HUES64 (cell line): ENCODE data around the gene OR2T11. TPM values are rescaled to one million over a fixed set of nuclear protein-coding genes. Genes with fewer than 3 reads are reported as not detected.
"Not testable (repeated sequence)": the region's sequence is repeated elsewhere in the genome, so short reads cannot be mapped to it uniquely, and the experiment has no call there.

Experiments used
- H3K27ac ChIP-seq: 2 replicates; pipeline ENCODE4 v1.7.0; 2013; ENCODE audit warnings: low read depth, low read length, inconsistent platforms
- H3K27me3 ChIP-seq: 2 replicates; pipeline ENCODE4 v1.6.1; 2013; ENCODE audit warnings: mild to moderate bottlenecking, low read length; ENCODE audit not compliant: insufficient read depth
- H3K36me3 ChIP-seq: 2 replicates; pipeline ENCODE4 v1.6.1; 2013; ENCODE audit warnings: mild to moderate bottlenecking, low read length; ENCODE audit not compliant: insufficient read depth
- H3K4me1 ChIP-seq: 2 replicates; pipeline ENCODE4 v1.6.1; 2013; ENCODE audit warnings: mild to moderate bottlenecking, low read length, moderate library complexity; ENCODE audit not compliant: insufficient read depth
- H3K4me3 ChIP-seq: 2 replicates; pipeline ENCODE4 v1.5.1; 2013; ENCODE audit warnings: mild to moderate bottlenecking, low read length, moderate library complexity
- H3K9ac ChIP-seq: 2 replicates; pipeline ENCODE4 v1.6.1; 2013; ENCODE audit warnings: mild to moderate bottlenecking, low read depth, low read length
- H3K9me3 ChIP-seq: 2 replicates; pipeline ENCODE4 v1.6.1; 2013; ENCODE audit warnings: low read depth, low read length; ENCODE audit not compliant: insufficient read depth
- WGBS: fragments of 150-250, 120-280 bp; methylation state at CpG from one replicate; pipeline ENCODE4 v1.1.7; 2013; ENCODE audit warnings: missing lambda C conversion rate; 5-methylcytosine and 5-hydroxymethylcytosine counted together
- polyA plus RNA-seq, 2 experiments: library from polyadenylated mRNA; stranded (reverse); fragments of 50-300 nt; gene quantifications; one replicate each; pipeline ENCODE4 v1.2.3, GENCODE V29; 2013

Gene OR2T11, protein sequence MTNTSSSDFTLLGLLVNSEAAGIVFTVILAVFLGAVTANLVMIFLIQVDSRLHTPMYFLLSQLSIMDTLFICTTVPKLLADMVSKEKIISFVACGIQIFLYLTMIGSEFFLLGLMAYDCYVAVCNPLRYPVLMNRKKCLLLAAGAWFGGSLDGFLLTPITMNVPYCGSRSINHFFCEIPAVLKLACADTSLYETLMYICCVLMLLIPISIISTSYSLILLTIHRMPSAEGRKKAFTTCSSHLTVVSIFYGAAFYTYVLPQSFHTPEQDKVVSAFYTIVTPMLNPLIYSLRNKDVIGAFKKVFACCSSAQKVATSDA
- not detected for polyA plus RNA-seq (2013, experiment 1 of 2)
- not detected for polyA plus RNA-seq (2013, experiment 2 of 2)

DNA sequence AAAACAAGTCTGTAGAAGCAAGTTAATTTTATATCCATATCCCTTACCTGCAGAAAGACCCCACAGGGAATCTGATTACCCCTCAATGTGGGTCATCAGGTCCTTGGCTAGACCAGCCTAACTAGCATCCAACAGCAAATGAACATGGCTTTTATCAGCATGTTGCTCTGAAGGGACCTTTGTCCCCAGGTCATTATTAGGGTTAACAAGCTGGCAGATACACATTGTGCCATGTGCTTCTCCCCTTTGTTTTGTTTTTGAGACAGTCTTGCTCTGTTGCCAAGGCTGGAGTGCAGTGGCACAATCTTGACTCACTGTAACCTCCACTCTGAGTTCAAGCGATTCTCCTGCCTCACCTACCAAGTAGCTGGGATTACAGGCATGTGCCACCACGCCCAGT, at the start of gene OR2T11:
OR2T11 (minus strand) TSS at position 101 of the 400 bp plus-strand sequence. CDS start 7,963 bp downstream, outside the sequence.
- not testable (repeated sequence) for H3K9ac ChIP-seq, H3K36me3 ChIP-seq, H3K27ac ChIP-seq, H3K4me3 ChIP-seq, H3K4me1 ChIP-seq, H3K27me3 ChIP-seq
- peaks cover 22% of the 10 kb centered on the region for H3K9me3 ChIP-seq
- WGBS = no CpG with 5 or more reads among the region's 2 CpGs

DNA sequence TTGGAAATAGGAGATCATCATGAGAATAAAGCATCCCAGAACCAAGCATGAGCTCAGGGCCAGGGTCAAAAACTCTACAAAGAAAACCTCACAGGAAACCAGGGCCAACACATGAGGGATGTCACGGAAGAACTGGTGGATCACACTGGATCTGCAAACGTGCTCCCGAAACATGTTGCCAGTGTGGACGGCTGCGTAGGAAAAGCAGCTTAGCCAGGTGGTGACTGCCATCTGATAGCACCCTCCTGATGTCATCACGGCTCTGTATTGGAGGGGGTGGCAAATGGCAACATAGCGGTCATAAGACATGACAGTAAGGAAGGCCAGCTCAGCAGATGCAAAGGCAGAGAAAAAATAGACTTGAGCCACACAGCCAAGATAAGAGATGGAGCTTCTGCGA, 46.8 kb upstream of the OR2T11 start:
- Histone ChIP-seq H3K9me3 (peaks cover 91% of the 10 kb centered on the region), H3K36me3 (no peaks in the 10 kb centered on the region), H3K9ac (no peak overlapping the region), H3K27ac (no peak overlapping the region), H3K27me3 (no peaks in the 10 kb centered on the region), H3K4me3 (no peak overlapping the region), H3K4me1 (no peaks in the 10 kb centered on the region)
- 81% methylated on average over 8 of the region's 8 CpGs for WGBS

DNA sequence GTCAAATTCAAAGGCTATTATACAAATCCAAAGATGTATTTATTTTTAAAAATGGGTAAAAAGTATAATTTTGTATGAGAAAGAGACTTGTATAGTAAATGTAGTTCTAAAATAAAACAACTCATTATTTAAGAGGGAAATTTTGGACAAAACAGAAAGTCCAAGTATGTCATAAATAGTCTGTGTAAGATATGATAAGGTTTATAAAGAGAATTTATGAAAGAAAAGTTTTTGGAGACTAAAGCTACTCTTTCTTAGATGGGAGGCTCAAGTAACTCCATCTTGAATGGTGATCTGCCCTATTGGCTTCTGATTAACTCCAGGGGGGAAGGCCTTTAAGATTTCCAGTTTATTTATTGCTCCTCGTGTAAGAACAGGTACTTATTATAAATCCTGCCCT, 35.1 kb upstream of the OR2T11 start:
- H3K4me1 ChIP-seq = no peaks in the 10 kb centered on the region
- H3K36me3 ChIP-seq = no peaks in the 10 kb centered on the region
- WGBS = 88% methylated on average over 1 of the region's 1 CpG
- peaks cover 70% of the 10 kb centered on the region for H3K9me3 ChIP-seq
- H3K27me3 ChIP-seq = no peaks in the 10 kb centered on the region
- H3K9ac ChIP-seq = no peak overlapping the region
- no peak overlapping the region for H3K27ac ChIP-seq
- no peak overlapping the region for H3K4me3 ChIP-seq

DNA sequence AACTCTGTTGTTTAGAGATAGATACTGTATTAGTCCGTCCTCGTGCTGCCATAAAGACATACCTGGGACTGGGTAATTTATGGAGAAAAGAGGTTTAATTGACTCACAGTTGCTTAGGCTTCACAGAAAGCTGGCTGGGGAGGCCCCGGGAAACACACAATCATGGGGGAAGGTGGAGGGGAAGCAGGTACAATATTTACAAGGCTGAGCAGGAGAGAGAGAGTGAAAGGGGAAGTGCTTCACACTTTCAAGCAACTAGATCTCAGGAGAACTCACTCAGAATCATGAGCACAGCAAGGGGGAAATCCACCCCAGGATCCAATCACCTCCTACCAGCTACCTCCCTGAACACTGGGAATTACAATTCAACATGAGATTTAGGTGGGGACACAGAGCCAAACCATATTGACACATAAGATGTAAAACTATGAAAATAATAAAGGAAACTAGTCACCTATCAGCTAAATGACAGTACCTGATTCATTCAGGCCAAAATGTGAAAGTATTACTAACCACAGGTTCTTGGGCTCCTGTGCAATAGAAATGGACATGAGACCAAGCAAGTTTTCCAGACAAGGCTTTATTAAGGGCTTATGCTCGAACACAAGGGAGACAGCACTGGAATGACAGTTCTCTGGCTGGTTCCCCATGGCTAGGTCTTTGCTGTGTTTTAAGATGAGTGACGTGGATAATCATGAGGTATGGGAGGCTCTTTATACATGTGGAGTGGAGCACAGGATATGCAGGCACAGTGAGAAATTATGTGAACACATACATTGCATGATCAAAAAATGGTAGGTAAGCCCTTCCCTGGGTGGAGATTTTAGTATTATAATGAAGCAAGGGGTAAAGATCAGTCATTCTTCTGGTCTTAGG, 28.8 kb upstream of the OR2T11 start:
- 74% methylated on average over 5 of the region's 5 CpGs for WGBS
- H3K9me3 ChIP-seq = peaks cover 55% of the 10 kb centered on the region
- not testable (repeated sequence) for H3K4me3 ChIP-seq

DNA sequence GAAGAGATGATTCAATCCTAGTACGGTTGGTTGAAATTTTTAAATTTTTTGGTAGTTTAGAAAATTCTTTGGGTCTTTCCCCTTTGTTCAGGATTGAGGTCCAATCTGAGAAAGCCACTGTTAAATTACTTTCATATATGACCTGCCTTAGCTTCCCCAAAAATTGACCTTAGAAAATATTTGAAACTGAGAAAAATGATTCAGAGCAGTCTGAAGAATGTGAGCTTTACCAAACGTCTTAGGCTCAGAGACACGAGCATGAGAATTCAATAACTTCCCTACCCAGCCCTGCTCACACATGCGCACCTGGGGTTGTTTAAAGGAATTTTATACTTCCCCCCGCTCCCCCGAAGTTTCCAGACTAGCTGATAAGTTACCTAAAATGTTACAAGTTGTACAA, 21.9 kb upstream of the OR2T11 start:
- no CpG with 5 or more reads among the region's 6 CpGs for WGBS
- not testable (repeated sequence) for H3K9ac ChIP-seq, H3K4me1 ChIP-seq, H3K27me3 ChIP-seq, H3K36me3 ChIP-seq, H3K27ac ChIP-seq, H3K4me3 ChIP-seq
- H3K9me3 ChIP-seq = peaks cover 29% of the 10 kb centered on the region

More for the DNA sequence above, 28.8 kb upstream of the OR2T11 start:
- not testable (repeated sequence) for H3K4me1 ChIP-seq, H3K9ac ChIP-seq, H3K27me3 ChIP-seq, H3K27ac ChIP-seq, H3K36me3 ChIP-seq

DNA sequence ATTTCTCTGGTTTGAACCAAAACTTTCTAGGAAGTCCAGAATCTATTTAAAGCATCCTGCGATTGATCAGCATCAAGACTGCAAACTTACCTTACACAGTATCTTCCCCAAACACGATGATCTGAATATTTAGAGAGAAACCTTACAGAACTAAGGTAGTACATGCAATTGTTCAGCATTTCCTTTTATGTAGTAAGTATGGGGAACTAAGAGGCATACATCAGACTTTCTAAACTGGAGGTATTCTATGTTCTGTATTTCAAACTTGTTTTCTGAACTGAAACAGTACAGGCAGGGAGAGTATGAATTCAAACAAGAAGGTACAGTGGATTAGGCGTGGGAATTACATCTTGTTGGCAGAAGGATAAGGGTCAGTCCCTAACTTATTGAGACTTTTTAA, 20.5 kb upstream of the OR2T11 start, which contains the start of gene OR2T27:
OR2T27 (minus strand) TSS at position 175 of the 400 bp plus-strand sequence. CDS start 4,644 bp downstream, outside the sequence.
- peaks cover 19% of the 10 kb centered on the region for H3K9me3 ChIP-seq
- H3K4me1 ChIP-seq, H3K27me3 ChIP-seq, H3K36me3 ChIP-seq, H3K27ac ChIP-seq, H3K4me3 ChIP-seq, H3K9ac ChIP-seq: not testable (repeated sequence)
- WGBS = no CpG with 5 or more reads among the region's 3 CpGs

DNA sequence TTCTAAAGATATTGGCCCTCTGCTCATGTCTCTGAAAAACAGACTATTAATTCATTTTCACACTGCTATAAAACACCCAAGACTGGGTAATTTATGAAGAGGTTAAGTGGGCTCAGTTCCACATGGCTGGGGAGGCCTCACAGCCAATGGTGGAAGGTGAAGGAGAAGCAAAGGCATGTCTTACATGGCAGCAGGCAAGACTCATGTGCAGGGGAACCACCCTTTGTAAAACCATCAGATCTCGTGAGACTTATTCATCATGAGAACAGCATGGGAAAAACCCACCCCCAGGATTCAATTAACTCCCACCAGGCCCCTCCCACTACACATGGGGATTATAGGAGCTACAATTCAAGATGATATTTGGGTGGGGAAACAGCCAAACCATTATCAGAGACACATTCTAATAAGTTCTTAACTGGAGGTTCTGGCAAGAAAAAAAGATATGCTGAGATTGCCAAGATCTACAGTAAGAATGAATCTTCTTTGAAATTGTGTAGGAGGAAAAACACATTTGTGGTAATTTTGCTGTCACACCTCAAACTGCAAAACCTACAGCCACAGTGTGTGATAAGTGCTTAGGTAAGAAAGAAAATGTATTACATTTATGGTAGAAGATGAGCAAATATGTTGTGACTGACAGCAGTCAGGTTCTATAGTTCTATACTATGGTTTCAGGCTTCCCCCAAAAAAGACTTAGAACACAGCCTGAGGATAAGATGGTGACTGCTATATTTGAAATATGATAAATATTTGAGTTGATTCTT, 14.1 kb upstream of the OR2T11 start:
- H3K36me3 ChIP-seq, H3K27me3 ChIP-seq, H3K9ac ChIP-seq, H3K4me3 ChIP-seq, H3K27ac ChIP-seq, H3K4me1 ChIP-seq: not testable (repeated sequence)
- no CpG with 5 or more reads among the region's 1 CpG for WGBS
- peaks cover 10% of the 10 kb centered on the region for H3K9me3 ChIP-seq

DNA sequence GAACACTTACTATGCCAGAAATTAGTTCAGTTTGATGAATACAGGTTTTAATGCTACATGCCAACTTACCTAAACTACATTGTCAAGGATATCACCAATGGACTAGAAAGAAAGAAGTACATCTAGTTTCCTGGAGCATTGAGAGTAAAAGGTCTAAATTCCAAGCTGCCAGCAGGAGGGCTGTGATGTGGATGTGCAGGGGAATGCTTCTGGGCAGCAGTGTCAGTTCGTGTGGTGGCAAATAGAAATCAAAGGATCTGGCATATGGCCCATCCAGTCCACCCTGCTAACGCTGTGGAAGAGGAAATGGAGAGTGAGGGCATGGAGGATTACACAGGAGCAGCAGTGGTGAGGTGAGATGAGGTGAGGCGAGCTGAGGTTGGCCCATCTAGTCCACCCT, 10.3 kb upstream of the OR2T11 start, which contains the start of gene OR2T35:
OR2T35 (minus strand) TSS at position 101 of the 400 bp plus-strand sequence. CDS start 6,020 bp downstream, outside the sequence.
- WGBS = 59% methylated on average over 2 of the region's 3 CpGs
- not testable (repeated sequence) for H3K4me3 ChIP-seq, H3K9ac ChIP-seq

DNA sequence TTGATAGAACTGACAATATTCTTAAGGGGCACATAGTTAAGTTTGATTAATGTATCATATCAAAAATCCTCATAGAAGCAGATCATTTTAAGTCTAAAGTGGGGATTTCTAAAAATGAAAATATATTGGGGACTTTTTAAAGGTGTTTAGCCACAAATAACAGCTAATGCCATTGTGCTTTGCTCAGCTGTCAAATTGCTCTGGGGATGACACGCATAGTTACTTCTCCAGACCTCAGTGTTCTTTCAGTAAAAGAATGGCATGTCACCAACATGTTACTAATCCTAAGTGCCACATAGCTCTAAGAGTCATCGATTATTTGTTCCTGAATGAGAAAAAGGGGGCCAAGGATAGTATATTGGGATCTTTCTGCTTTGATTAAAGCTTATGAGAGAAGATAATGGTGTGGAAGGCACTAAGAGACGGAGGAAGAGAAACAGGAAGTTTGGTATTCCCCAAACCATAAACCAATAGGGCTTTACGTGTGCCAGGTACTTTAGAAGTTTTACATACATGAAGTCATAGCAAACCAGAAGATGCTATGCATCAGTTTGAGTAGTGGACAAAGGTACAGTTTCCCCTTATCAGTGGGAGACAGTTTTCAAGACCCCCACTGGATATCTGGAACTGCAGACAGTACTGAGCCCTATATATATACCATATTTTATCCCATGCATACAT, 8.2 kb upstream of the OR2T11 start:
- not testable (repeated sequence) for H3K27me3 ChIP-seq, H3K4me3 ChIP-seq, H3K4me1 ChIP-seq, H3K9ac ChIP-seq, H3K9me3 ChIP-seq, H3K27ac ChIP-seq, H3K36me3 ChIP-seq
- WGBS = no CpG with 5 or more reads among the region's 4 CpGs

More for the DNA sequence above, 10.3 kb upstream of the OR2T11 start, which contains the start of gene OR2T35:
- not testable (repeated sequence) for H3K27me3 ChIP-seq, H3K9me3 ChIP-seq, H3K36me3 ChIP-seq, H3K27ac ChIP-seq, H3K4me1 ChIP-seq

DNA sequence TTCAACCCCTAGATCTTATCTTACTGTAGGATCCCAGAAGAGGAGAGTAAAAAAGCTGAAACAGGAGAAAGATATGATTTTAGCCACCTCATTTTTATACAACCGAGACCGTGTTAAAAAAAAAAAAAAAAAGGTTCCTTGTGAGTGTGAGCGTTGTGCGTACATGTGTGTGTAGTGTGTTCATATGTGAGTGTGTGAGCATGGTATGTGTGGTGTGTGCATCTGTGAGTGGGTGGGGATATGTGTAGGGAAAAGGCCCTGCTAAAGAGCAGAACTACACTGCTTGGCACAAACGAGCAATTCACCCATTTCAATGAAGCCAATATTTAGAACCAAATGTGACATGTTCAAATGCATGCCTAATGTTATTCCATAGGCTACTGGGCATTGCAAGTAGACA, 6.7 kb upstream of the OR2T11 start:
- not testable (repeated sequence) for H3K27ac ChIP-seq, H3K9ac ChIP-seq, H3K36me3 ChIP-seq, H3K4me1 ChIP-seq, H3K9me3 ChIP-seq, H3K4me3 ChIP-seq, H3K27me3 ChIP-seq
- no CpG with 5 or more reads among the region's 5 CpGs for WGBS
